Kidney (tissue), 14 donors: ENCODE measurements around the gene BACE2. TPM values are rescaled to one million over a fixed set of nuclear protein-coding genes. Genes with fewer than 3 reads are reported as not detected.

Experiments
- DNase-seq, 5 donors: peaks; one replicate each; pipeline ENCODE4 v3.0.0-alpha.2; 2013 to 2020
- FAIRE-seq: peaks from 2 replicates; lab custom pipeline; 2012; peaks lifted over from hg19 to GRCh38; lab: Jason Lieb, UNC
- H3K27ac ChIP-seq, 2 donors: one replicate each; pipeline ENCODE4 v1.7.0; 2013; ENCODE audit warnings: low read depth in 2 of 2, low read length in 2 of 2, inconsistent platforms in 1 of 2
- H3K27me3 ChIP-seq: one replicate; pipeline ENCODE4 v1.7.1; 2013; ENCODE audit warnings: low read length, inconsistent platforms; ENCODE audit not compliant: control insufficient read depth, insufficient read depth
- H3K36me3 ChIP-seq, 3 donors: one replicate each; pipeline versions ENCODE4 v1.7.0 to v1.7.1; 2013; ENCODE audit warnings: low read length in 3 of 3, control low read depth in 1 of 3, inconsistent platforms in 1 of 3; ENCODE audit not compliant: insufficient read depth in 3 of 3, control insufficient read depth in 2 of 3
- H3K4me1 ChIP-seq, 3 donors: one replicate each; pipeline versions ENCODE4 v1.7.0 to v1.7.1; 2013; ENCODE audit warnings: low read length in 3 of 3, inconsistent platforms in 1 of 3, low read depth in 1 of 3; ENCODE audit not compliant: control insufficient read depth in 2 of 3, insufficient read depth in 2 of 3
- H3K4me3 ChIP-seq, 3 donors: one replicate each; pipeline versions ENCODE4 v1.7.0 to v1.8.1; 2013; ENCODE audit warnings: low read length in 3 of 3, control low read depth in 1 of 3, inconsistent platforms in 1 of 3
- H3K9ac ChIP-seq, 3 donors: one replicate each; pipeline versions ENCODE4 v1.7.0 to v1.7.1; 2013; ENCODE audit warnings: low read length in 3 of 3, control low read depth in 1 of 3, inconsistent platforms in 1 of 3
- H3K9me3 ChIP-seq, 3 donors: one replicate each; pipeline versions ENCODE4 v1.7.0 to v1.7.1; 2013; ENCODE audit warnings: low read length in 3 of 3, control low read depth in 1 of 3, inconsistent platforms in 1 of 3; ENCODE audit not compliant: control insufficient read depth in 2 of 3, insufficient read depth in 1 of 3
- CTCF ChIP-seq: IDR thresholded peaks from 3 replicates; pipeline ENCODE4 v1.5.1; 2012; ENCODE audit warnings: mild to moderate bottlenecking, moderate library complexity, borderline replicate concordance; ENCODE audit not compliant: insufficient read depth; ENCODE audit errors: extremely low read depth
- intact Hi-C: fragments of 100-400 bp; cut with DNase I; formaldehyde crosslinking; loops from one replicate; pipeline ENCODE4 v1.11.1; 2022
- polyA plus RNA-seq: library from polyadenylated mRNA; stranded (reverse); fragments of 350-450 nt; fragmentation: Illumina TruSeq; extraction: RNeasy Lipid Tissue Mini Kit (QIAGEN cat#74804); gene quantifications from one replicate; pipeline ENCODE4 v1.2.3, GENCODE V29; 2014; ENCODE audit warnings: low read depth, low replicate concordance; ENCODE audit not compliant: insufficient read depth
- total RNA-seq: library from RNA; stranded (reverse); fragmentation: NEBNext Ultra II Directional; extraction: Animal tissue kit (Norgen Biotek cat#: 25700); gene quantifications from one replicate; pipeline ENCODE4 v1.2.1, GENCODE V29; 2021
- donor health status: control.
- donor health status: control.
- donor health status: control.
- donor health status: control.
- donor health status: control.
- donor health status: DM: yes; HTN: yes; CAD: no.
- donor health status: Normal renal cell carcinoma (clear cell type).

BACE2 gene
- total and polyA plus RNA-seq, 2 donors from 2014 or later = 55.5 to 65.7 TPM

- no peak for FAIRE-seq
- no peak overlapping the region for H3K9ac ChIP-seq
These were observed 150.3 kb downstream of the BACE2 start for GRCh38 chr21:41318218-41318617.

GRCh38 chr21:41319273-41319672 is 151.3 kb downstream of the BACE2 start:
- FAIRE-seq (no peak), DNase-seq (no peak)
- no peak overlapping the region for H3K9ac ChIP-seq
- H3K27ac ChIP-seq = no peak overlapping the region
- no peaks in the 10 kb centered on the region for H3K9me3 ChIP-seq
- no peak for TF ChIP-seq CTCF
- intact Hi-C loops = no loop called here
- no peaks in the 10 kb centered on the region for H3K4me1 ChIP-seq
- H3K36me3 ChIP-seq = no peaks in the 10 kb centered on the region
- no peaks in the 10 kb centered on the region for H3K27me3 ChIP-seq
- H3K4me3 ChIP-seq = no peak overlapping the region

More at GRCh38 chr21:41318218-41318617, 150.3 kb downstream of the BACE2 start:
- no peaks in the 10 kb centered on the region for H3K9me3 ChIP-seq
- DNase-seq = no peak
- H3K4me3 ChIP-seq = no peak overlapping the region
- H3K27me3 ChIP-seq = no peaks in the 10 kb centered on the region
- TF ChIP-seq CTCF = no peak
- no peaks in the 10 kb centered on the region for H3K4me1 ChIP-seq
- no peak overlapping the region for H3K27ac ChIP-seq
- intact Hi-C loops = no loop called here
- no peaks in the 10 kb centered on the region for H3K36me3 ChIP-seq

DNA sequence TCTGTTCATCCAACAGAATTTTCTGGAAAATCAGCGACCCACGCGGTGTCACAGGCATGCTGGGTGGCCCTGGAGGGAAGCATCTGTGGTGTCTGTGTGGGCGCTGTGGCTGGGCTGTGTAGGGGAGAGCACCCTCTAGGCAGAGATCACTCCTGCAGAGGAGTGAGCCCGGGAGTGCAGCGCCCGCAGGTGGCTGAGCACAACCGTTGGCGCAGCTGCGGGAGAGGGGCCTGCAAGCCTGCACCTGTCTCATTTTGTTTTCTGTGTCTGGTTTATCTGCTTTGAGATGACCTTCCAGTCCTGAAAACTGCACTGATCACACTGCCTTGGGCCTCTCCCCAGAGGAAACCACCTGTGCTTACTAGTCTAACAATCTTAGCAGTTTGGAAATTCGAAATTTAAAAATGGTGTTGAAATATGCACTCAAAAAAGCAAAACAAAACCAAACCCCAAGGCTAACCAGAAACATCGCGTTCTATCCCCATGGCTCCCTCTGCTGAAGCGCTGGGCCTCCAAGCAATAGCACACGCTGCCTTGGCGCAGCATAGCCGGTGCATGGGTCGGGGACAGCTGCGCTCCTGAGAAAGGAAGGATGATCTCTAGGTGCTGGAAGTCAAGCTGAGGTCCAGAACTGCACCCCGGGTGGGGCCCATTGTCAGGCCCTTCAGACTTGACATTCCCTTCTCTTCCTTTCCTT is 153.4 kb downstream of the BACE2 start:
- Histone ChIP-seq H3K9ac (no peak overlapping the region), H3K4me3 (no peak overlapping the region), H3K4me1 (no peaks in the 10 kb centered on the region), H3K9me3 (no peaks in the 10 kb centered on the region), H3K27me3 (no peaks in the 10 kb centered on the region), H3K27ac (no peak overlapping the region), H3K36me3 (no peaks in the 10 kb centered on the region)
- no peak for TF ChIP-seq CTCF
- DNase-seq (no peak), FAIRE-seq (no peak)
- intact Hi-C loops = no loop called here
